Stomach (tissue), 9 donors: ENCODE data around the gene TMEM147. TPM values are rescaled to one million over a fixed set of nuclear protein-coding genes. Genes with fewer than 3 reads are reported as not detected.

ENCODE experiments used
- DNase-seq, 2 donors: peaks; one replicate each; pipeline versions ENCODE4 v3.0.0 to v3.0.0-alpha.2; 2013 to 2019
- H3K27ac ChIP-seq, 5 donors: fragments of 200-600 bp in 4 of 5; sonication (generic) in 4 of 5; one replicate each; pipeline ENCODE4 v1.5.1; 2013 to 2019; ENCODE audit warnings: mild to moderate bottlenecking in 1 of 5, moderate library complexity in 1 of 5
- H3K27me3 ChIP-seq, 3 donors: fragments of 200-600 bp; sonication (generic); one replicate each; pipeline ENCODE4 v1.5.1; 2017 to 2019; ENCODE audit warnings: mixed run types in 1 of 3
- H3K36me3 ChIP-seq, 4 donors: fragments of 200-600 bp; sonication (generic); 1 replicate in 3 of 4; 2 replicates in 1 of 4; pipeline ENCODE4 v1.5.1; 2016 to 2019
- H3K4me1 ChIP-seq, 4 donors: fragments of 200-600 bp; sonication (generic); one replicate each; pipeline ENCODE4 v1.5.1; 2016 to 2019
- H3K4me3 ChIP-seq, 4 donors: fragments of 200-600 bp; sonication (generic) in 3 of 4; one replicate each; pipeline ENCODE4 v1.5.1; 2016 to 2019; ENCODE audit warnings: mild to moderate bottlenecking in 1 of 4
- H3K9me3 ChIP-seq, 4 donors: fragments of 200-600 bp; sonication (generic); one replicate each; pipeline ENCODE4 v1.5.1; 2016 to 2019
- CTCF ChIP-seq, 7 experiments: fragments of 450-650 bp in 4 of 7; fragments of 200-600 bp in 3 of 7; sonication (generic) in 3 of 7; IDR thresholded peaks; one replicate each; pipeline ENCODE4 v1.5.1; 2016 to 2019; ENCODE audit warnings: antibody characterized with exemption in 7 of 7, control low read depth in 2 of 7, mild to moderate bottlenecking in 1 of 7
- EP300 ChIP-seq: sonication (generic); formaldehyde crosslinking; IDR thresholded peaks from one replicate; pipeline ENCODE4 v1.6.1; 2017; ENCODE audit warnings: antibody characterized with exemption
- POLR2A ChIP-seq, 4 donors: fragments of 450-650 bp; IDR thresholded peaks; one replicate each; pipeline ENCODE4 v1.6.1; 2016; ENCODE audit warnings: antibody characterized with exemption in 4 of 4, control low read depth in 2 of 4, mild to moderate bottlenecking in 1 of 4, moderate library complexity in 1 of 4
- POLR2AphosphoS5 ChIP-seq, 3 donors: sonication (generic); formaldehyde crosslinking; IDR thresholded peaks; one replicate each; pipeline ENCODE4 v1.6.1; 2016; ENCODE audit warnings: antibody characterized with exemption in 3 of 3
- WGBS, 5 donors: extraction: QIAGEN DNeasy Blood & Tissue Kit in 3 of 5; methylation state at CpG; one replicate each; pipeline versions ENCODE4 v1.1.5 to v1.1.7; 2013 to 2018; 5-methylcytosine and 5-hydroxymethylcytosine counted together
- intact Hi-C: fragments of 100-400 bp; cut with DNase I; formaldehyde crosslinking; loops from one replicate; pipeline ENCODE4 v1.15.1; 2023; ENCODE audit warnings: low total_unique reads
- polyA plus RNA-seq, 3 donors: library from polyadenylated mRNA; stranded (reverse); fragments of 200-250 nt; gene quantifications; one replicate each; pipeline ENCODE4 v1.2.3, GENCODE V29; 2013
- total RNA-seq, 5 donors: library from RNA; depleted of rRNA; stranded (reverse); fragments of >200 nt; gene quantifications; one replicate each; pipeline versions ENCODE4 v1.1.0 to v1.2.3, GENCODE V29; 2014 to 2016
- donor health status: healthy with polysubstance abuse.
- donor health status: Bipolar disorder and iron deficiency.
- donor health status: healthy.

Gene TMEM147
- total and polyA plus RNA-seq, 8 donors, result 7.0 to 131 (median 62.5) TPM

- WGBS, 5 donors, result 75 to 84% (median 77%) methylated on average over 5 to 8 of the region's 8 CpGs
Measured at GRCh38 chr19:35546532-35546931, 1.1 kb downstream of the TMEM147 start.

DNA sequence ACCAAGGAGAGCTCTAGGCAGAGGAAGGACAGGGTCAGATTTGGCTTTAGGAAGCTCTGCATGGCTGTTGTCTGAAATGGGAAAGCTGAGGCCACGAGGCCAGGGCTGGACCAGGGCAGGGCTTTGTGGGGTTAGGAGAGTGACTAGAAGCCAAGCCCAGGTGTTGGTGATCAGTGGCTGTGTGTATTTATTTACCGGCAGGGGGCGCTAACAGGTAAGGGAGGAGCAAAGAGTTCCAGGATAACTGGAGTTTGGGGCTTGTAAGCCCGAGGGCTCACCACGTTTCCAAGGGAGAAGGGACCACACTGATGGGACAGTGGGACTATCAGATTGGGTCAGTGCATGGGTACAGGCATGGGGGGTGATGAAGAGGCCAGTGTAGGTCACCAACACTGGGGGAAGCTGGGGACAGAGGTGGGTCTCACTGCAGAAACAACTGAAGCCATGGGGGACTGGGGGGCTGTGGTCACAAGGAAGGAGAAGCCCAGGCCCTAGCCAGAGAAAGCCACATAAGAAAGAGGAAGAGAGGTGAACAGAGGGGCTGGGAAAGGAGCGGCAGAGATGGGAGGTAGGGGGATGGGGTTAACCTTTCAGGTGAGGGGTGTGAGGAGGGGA lies 3.9 kb downstream of the TMEM147 start:
- intact Hi-C loops, result loop anchor here (10.0 kb wide), 1 partner anchor 166 kb away; the partner anchor contains the start of gene KMT2B
- no peak for TF ChIP-seq POLR2AphosphoS5 (IDR thresholded peaks at IDR 0.05)
- no peak for TF ChIP-seq EP300
- TF ChIP-seq CTCF (IDR thresholded peaks at IDR 0.05), result peak in 5 of 7 experiments; percentile 62 to 78 (median 66)
- TF ChIP-seq POLR2A (IDR thresholded peaks at IDR 0.05), result no peak
- Histone ChIP-seq H3K4me1 (peaks cover 13 to 37% (median 26%) of the 10 kb centered on the region in 4 donors), H3K36me3 (peaks cover 0 to 31% (median 22%) of the 10 kb centered on the region in 4 donors), H3K4me3 (no peak overlapping the region), H3K27ac (no peak overlapping the region), H3K27me3 (no peaks in the 10 kb centered on the region), H3K9me3 (no peaks in the 10 kb centered on the region)
- WGBS, 5 donors, result 15 to 20% (median 18%) methylated on average over 6 of the region's 6 CpGs
- peak; percentile 63 to 88 for DNase-seq

More at GRCh38 chr19:35546532-35546931, 1.1 kb downstream of the TMEM147 start:
- Histone ChIP-seq H3K4me3 (peak overlapping the region; percentile 82 to 89 (median 87)), H3K27ac (peak overlapping the region in 1 of 5 donors; percentile 92), H3K36me3 (peaks cover 0 to 42% (median 26%) of the 10 kb centered on the region in 4 donors), H3K4me1 (peaks cover 13 to 44% (median 32%) of the 10 kb centered on the region in 4 donors), H3K9me3 (no peaks in the 10 kb centered on the region), H3K27me3 (no peaks in the 10 kb centered on the region)
- no peak for DNase-seq
- TF ChIP-seq POLR2A (IDR thresholded peaks at IDR 0.05), result no peak
- no peak for TF ChIP-seq EP300
- no peak for TF ChIP-seq CTCF (IDR thresholded peaks at IDR 0.05)
- TF ChIP-seq POLR2AphosphoS5 (IDR thresholded peaks at IDR 0.05), result no peak
- intact Hi-C loops, result loop anchor here (10.0 kb wide), 1 partner anchor 168 kb away; the partner anchor contains the start of gene KMT2B

- no peaks in the 10 kb centered on the region for H3K9me3 ChIP-seq
- no peak for TF ChIP-seq POLR2AphosphoS5 (IDR thresholded peaks at IDR 0.05)
- H3K4me1 ChIP-seq, result peaks cover 13 to 31% (median 19%) of the 10 kb centered on the region in 4 donors
- H3K36me3 ChIP-seq, result peaks cover 0 to 31% (median 22%) of the 10 kb centered on the region in 4 donors
- DNase-seq, result no peak
- WGBS, 5 donors, result 82 to 87% (median 84%) methylated on average over 5 to 15 of the region's 15 CpGs
- H3K4me3 ChIP-seq, result no peak overlapping the region
- intact Hi-C loops, result loop anchor here (10.0 kb wide), 1 partner anchor 165 kb away; the partner anchor contains the start of gene KMT2B
- H3K27me3 ChIP-seq, result no peaks in the 10 kb centered on the region
- no peak overlapping the region for H3K27ac ChIP-seq
Measured at GRCh38 chr19:35549879-35550523, 4.6 kb downstream of the TMEM147 start.

DNA sequence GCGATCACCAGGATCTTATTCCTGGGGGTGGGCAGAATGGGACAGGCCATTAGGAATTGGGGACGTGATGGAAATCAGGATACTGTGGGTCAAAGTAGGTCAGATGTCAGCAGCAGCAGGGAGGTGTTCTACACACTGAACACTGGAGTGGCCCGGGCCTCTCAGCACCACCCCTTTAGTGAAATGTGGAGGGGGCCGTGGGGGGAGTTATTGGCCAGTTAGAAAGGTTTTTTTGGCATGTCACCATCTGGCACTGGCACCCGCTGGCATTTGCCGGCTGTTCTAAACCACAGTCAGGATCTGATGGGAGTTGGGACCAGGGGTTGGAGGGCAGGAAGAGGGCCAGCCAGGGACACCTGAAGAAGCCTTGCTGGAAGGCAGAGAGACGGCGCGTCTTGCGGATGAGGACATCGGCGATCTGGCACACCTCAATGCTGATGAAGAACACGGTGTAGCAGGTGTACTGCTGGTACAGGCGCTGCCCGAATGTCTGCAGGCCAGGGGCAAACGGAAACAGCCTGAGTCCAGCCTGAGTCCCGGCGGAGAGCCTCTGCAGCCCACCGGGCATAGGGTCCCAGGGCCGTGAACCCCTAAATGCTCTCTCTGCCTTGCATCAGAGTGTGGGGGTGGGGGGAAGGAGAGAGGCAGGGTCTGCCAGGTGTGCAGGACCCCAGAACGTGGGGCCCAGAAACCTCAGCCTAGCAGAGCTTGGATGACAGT lies 5.8 kb downstream of the TMEM147 start:
- Histone ChIP-seq H3K36me3 (peaks cover 0 to 31% (median 22%) of the 10 kb centered on the region in 4 donors), H3K4me3 (no peak overlapping the region), H3K4me1 (peaks cover 9 to 25% (median 14%) of the 10 kb centered on the region in 4 donors), H3K9me3 (no peaks in the 10 kb centered on the region), H3K27me3 (peaks cover 0 to under 1% (median 0%) of the 10 kb centered on the region in 3 donors), H3K27ac (no peak overlapping the region)
- no peak for DNase-seq
- WGBS, 5 donors, result 75 to 84% (median 82%) methylated on average over 20 to 21 of the region's 21 CpGs
- TF ChIP-seq EP300, result no peak
- intact Hi-C loops, result no loop called here
